Mesothelial cell of epicardium (in vitro differentiated cells): ENCODE data around the gene GLRX2. TPM values are rescaled to one million over a fixed set of nuclear protein-coding genes. Genes with fewer than 3 reads are reported as not detected.

Experiments
- DNase-seq, 2 experiments: peaks; one replicate each; pipeline ENCODE4 v3.0.0; 2021; ENCODE audit warnings: low spot score in 2 of 2; ENCODE audit not compliant: unreplicated experiment in 2 of 2
- H3K27ac Mint-ChIP-seq: 2 replicates; pipeline ENCODE4 v1.8.0; 2021; ENCODE audit warnings: mixed read lengths
- H3K27me3 Mint-ChIP-seq: 2 replicates; pipeline ENCODE4 v1.8.0; 2021; ENCODE audit warnings: low read depth, mixed read lengths
- H3K36me3 Mint-ChIP-seq: 2 replicates; pipeline ENCODE4 v1.8.0; 2021; ENCODE audit warnings: mixed read lengths
- H3K4me1 Mint-ChIP-seq: 2 replicates; pipeline ENCODE4 v1.8.0; 2021; ENCODE audit warnings: mixed read lengths
- H3K4me3 Mint-ChIP-seq: 2 replicates; pipeline ENCODE4 v1.8.0; 2021; ENCODE audit warnings: mild to moderate bottlenecking, moderate library complexity, mixed read lengths
- H3K9me3 Mint-ChIP-seq: 2 replicates; pipeline ENCODE4 v1.8.0; 2021; ENCODE audit warnings: mixed read lengths
- CTCF ChIP-seq: fragments of 200-600 bp; sonication (generic); IDR thresholded peaks from one replicate; pipeline ENCODE4 v1.5.0; 2021; ENCODE audit warnings: antibody characterized with exemption; ENCODE audit not compliant: unreplicated experiment
- total RNA-seq: library from RNA; stranded (reverse); gene quantifications from 3 replicates; pipeline ENCODE4 v1.2.1, GENCODE V29; 2021

Gene GLRX2
- total RNA-seq, 1 donor from 2014 or later: 10.4 TPM

GRCh38 chr1:193086342-193086741 lies 18.9 kb downstream of the GLRX2 start:
- TF ChIP-seq CTCF: no peak
- peaks cover 30% of the 10 kb centered on the region for H3K36me3 Mint-ChIP-seq
- H3K4me1 Mint-ChIP-seq: no peaks in the 10 kb centered on the region
- H3K27me3 Mint-ChIP-seq: no peaks in the 10 kb centered on the region
- H3K4me3 Mint-ChIP-seq: no peak overlapping the region
- H3K27ac Mint-ChIP-seq: no peak overlapping the region
- no peaks in the 10 kb centered on the region for H3K9me3 Mint-ChIP-seq
- DNase-seq: no peak

- no peaks in the 10 kb centered on the region for H3K9me3 Mint-ChIP-seq
- H3K27me3 Mint-ChIP-seq: no peaks in the 10 kb centered on the region
- no peaks in the 10 kb centered on the region for H3K4me1 Mint-ChIP-seq
- DNase-seq: no peak
- no peak overlapping the region for H3K27ac Mint-ChIP-seq
- no peak for TF ChIP-seq CTCF
- H3K4me3 Mint-ChIP-seq: no peak overlapping the region
- H3K36me3 Mint-ChIP-seq: peaks cover 35% of the 10 kb centered on the region
These were observed 20.0 kb downstream of the GLRX2 start for GRCh38 chr1:193085263-193085662.

GRCh38 chr1:193083365-193084088 lies 21.7 kb downstream of the GLRX2 start:
- Mint-ChIP-seq H3K36me3 (peaks cover 47% of the 10 kb centered on the region), H3K9me3 (peaks cover 7% of the 10 kb centered on the region), H3K4me3 (no peak overlapping the region), H3K27ac (no peak overlapping the region), H3K4me1 (no peaks in the 10 kb centered on the region), H3K27me3 (no peaks in the 10 kb centered on the region)
- TF ChIP-seq CTCF: no peak
- no peak for DNase-seq

GRCh38 chr1:193079187-193079586 lies 26.0 kb downstream of the GLRX2 start:
- DNase-seq: no peak
- H3K27ac Mint-ChIP-seq: no peak overlapping the region
- peaks cover 61% of the 10 kb centered on the region for H3K36me3 Mint-ChIP-seq
- no peak for TF ChIP-seq CTCF
- H3K4me3 Mint-ChIP-seq: no peak overlapping the region
- peaks cover 21% of the 10 kb centered on the region for H3K9me3 Mint-ChIP-seq
- no peaks in the 10 kb centered on the region for H3K27me3 Mint-ChIP-seq
- no peaks in the 10 kb centered on the region for H3K4me1 Mint-ChIP-seq

GRCh38 chr1:193077991-193078390 lies 27.2 kb downstream of the GLRX2 start:
- peaks cover 51% of the 10 kb centered on the region for H3K36me3 Mint-ChIP-seq
- H3K27me3 Mint-ChIP-seq: no peaks in the 10 kb centered on the region
- TF ChIP-seq CTCF: no peak
- H3K4me1 Mint-ChIP-seq: no peaks in the 10 kb centered on the region
- H3K9me3 Mint-ChIP-seq: peaks cover 21% of the 10 kb centered on the region
- H3K4me3 Mint-ChIP-seq: no peak overlapping the region
- H3K27ac Mint-ChIP-seq: no peak overlapping the region
- DNase-seq: no peak

- H3K9me3 Mint-ChIP-seq: no peaks in the 10 kb centered on the region
- no peaks in the 10 kb centered on the region for H3K27me3 Mint-ChIP-seq
- H3K36me3 Mint-ChIP-seq: peaks cover 5% of the 10 kb centered on the region
- H3K4me1 Mint-ChIP-seq: no peaks in the 10 kb centered on the region
- H3K27ac Mint-ChIP-seq: no peak overlapping the region
- H3K4me3 Mint-ChIP-seq: no peak overlapping the region
- no peak for TF ChIP-seq CTCF
- DNase-seq: no peak
These were observed 34.3 kb downstream of the GLRX2 start for GRCh38 chr1:193070942-193071341.
